Stimulated activated CD8-positive, alpha-beta memory T cell treated with anti-CD3 and anti-CD28 coated beads, Interleukin-12 subunit alpha, Interleukin-12 subunit beta, amount 100 ng/mL, for 1 hour (primary cell): Measurements from ENCODE around the gene TCF25.

Experiments used
- DNase-seq: peaks from one replicate; pipeline ENCODE4 v3.0.0-alpha.2; 2020; ENCODE audit warnings: low read depth

Gene TCF25

GRCh38 chr16:89949121-89949742 is 75.8 kb downstream of the TCF25 start:
- no peak for DNase-seq

- DNase-seq = no peak
Measured at GRCh38 chr16:89949756-89950155, 76.4 kb downstream of the TCF25 start.

- no peak for DNase-seq
Measured at GRCh38 chr16:89951509-89951908, 78.1 kb downstream of the TCF25 start.

- DNase-seq = no peak
Measured at GRCh38 chr16:89952049-89952448, 78.7 kb downstream of the TCF25 start.

- no peak for DNase-seq
Measured at GRCh38 chr16:89952551-89952950, 79.2 kb downstream of the TCF25 start.

GRCh38 chr16:89953671-89954406 is 80.4 kb downstream of the TCF25 start:
- no peak for DNase-seq

- no peak for DNase-seq
Measured at GRCh38 chr16:89954462-89954861, 81.1 kb downstream of the TCF25 start.

- DNase-seq = no peak
Measured at GRCh38 chr16:89955001-89955685, 81.8 kb downstream of the TCF25 start.

GRCh38 chr16:89956505-89957215 is 83.3 kb downstream of the TCF25 start:
- DNase-seq = no peak

GRCh38 chr16:89957216-89957785 is 83.9 kb downstream of the TCF25 start:
- no peak for DNase-seq

GRCh38 chr16:89958068-89958467 is 84.7 kb downstream of the TCF25 start:
- DNase-seq = no peak

- no peak for DNase-seq
Measured at GRCh38 chr16:89958596-89958995, 85.2 kb downstream of the TCF25 start.

- no peak for DNase-seq
Measured at GRCh38 chr16:89960966-89961365, 87.6 kb downstream of the TCF25 start.
